COR-L47 (cell line): ENCODE results near the gene RFNG.

Experiments
- DNase-seq: peaks from one replicate; lab custom pipeline; 2025; lab: John Stamatoyannopoulos, UW

RFNG gene

DNA sequence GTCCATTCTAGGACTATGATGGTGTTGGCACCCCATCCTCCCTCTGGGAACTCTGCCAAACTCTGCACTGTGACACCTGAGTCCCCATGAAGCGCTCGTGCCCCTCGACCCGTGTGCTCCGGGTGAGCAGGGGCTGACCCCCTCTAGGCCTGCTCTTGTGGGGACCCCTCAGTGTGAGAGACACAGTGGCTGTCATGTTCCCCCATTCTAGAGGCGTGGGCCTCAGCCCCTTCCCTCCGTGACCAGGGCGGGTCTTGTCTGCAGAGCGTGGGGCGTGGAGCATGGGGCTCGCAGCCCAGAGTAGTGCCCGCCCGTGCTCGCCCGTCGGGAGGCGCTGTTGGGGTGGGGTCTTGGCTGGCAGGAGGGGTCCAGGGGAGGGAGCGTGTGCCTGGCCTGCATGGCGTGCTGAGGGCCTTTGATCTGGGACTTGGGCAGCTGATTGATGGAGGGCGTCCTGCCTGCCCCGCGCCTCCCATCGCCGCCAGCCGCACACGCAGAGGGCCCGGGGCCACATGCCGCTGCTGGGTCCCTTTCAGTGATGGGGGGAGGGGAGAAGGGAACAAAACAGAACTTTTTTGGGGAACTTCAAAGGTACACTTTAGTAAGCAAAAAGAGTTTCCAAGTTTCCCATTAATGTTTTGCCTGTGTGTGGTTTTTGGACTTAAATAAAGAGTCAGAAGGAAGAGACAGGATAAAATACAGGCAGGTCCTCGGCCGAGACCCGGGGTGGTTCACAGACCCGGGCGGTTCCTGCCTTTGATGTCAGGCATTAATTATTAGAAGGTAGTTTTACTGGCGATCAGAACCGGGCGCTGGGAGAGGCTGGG, 51.4 kb downstream of the RFNG start:
- DNase-seq = no peak

DNA sequence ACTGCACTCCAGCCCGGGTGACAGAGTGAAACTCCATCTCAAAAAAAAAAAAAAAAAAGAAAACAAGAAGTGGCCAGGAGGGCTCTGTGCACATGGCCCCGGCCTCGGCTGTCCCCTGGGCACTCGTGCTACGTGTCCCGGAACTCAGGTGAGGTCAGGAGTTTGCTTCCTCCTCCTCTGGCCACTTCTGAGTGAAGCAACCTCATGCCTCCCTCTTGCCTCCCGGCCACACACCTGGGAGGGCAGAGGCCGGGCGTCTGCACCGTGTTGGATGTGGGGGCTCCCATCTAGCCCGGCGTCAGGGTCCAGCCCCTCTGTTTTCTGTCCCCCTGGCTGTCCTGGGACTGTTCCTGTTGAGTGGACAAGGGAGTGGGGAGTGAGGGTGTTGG, 52.0 kb downstream of the RFNG start:
- no peak for DNase-seq

DNA sequence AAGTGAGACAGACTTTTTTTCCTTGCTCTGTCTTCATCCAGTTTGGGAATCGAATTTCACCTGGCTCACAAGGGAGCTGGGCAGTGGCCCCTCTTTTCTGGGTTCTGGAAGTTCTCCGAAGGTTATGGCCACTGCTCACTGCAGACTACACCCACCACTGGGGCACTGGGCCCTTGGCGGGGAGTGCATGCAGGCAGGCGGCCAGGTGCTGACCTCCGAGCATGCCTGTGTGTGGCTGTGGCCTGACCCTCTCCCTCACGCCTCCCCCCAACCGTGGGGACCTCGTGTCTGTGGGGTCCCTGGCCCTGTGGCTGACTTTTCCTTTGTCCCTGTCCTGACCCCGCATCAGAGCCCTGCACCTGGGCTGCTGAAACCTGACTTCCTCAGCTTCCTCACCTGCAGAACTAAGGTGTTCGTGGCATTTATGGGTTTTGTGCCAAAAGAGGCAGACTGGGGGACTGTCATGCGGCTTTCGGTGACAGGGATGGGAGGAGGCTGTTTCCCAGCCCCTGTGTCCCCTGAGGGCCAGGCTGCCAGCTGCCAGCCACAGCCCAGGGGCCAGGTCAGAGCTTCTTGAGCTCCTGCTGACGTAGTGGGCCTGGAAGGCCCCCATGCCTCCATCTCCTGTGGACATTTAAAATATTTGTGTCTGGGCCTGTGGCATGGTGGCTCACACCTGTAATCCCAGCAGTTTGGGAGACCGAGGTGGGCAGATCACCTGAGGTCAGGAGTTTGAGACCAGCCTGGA, 52.7 kb downstream of the RFNG start:
- no peak for DNase-seq

DNA sequence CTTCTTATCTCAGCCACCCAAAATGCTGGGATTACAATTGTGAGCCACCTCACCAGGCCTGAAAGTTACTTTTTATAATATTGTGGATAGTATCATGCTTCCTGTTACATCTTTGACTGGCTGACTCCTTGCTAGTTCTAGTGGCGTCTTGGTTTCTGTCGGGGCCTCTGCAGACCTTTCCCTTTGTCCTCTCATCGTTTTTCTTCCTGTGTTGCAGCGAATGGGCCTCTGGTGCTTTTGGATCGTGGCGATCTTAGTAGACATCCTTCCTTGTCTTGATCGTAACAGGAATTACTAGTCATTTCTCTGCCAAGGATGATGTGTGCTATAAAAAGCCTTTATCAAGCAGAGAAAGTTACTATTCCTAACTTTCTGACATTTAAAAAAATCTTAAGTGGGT, 53.4 kb downstream of the RFNG start:
- DNase-seq = no peak
